Naive thymus-derived CD8-positive, alpha-beta T cell (primary cell): ENCODE results near the gene LRIT3. TPM values are rescaled to one million over a fixed set of nuclear protein-coding genes. Genes with fewer than 3 reads are reported as not detected.
"Not testable (repeated sequence)": the region's sequence is repeated elsewhere in the genome, so short reads cannot be mapped to it uniquely, and the experiment has no call there.

ENCODE experiments used
- ATAC-seq, 2 donors: fragments of 150-1000 bp; cut with Tn5 transposase in 1 of 2; sonication (Bioruptor Pico), chemical (Tn5 transposase) in 1 of 2; 1 replicate in 1 of 2; 2 replicates in 1 of 2; pipeline ENCODE4 v1.10.0; 2021; ENCODE audit warnings: mild to moderate bottlenecking in 2 of 2, moderate library complexity in 2 of 2
- POLR2A ChIA-PET: fragments of 350-600 bp; sonication (Branson Sonifier 250); formaldehyde crosslinking; loops from one replicate; lab custom pipeline; 2021; ENCODE audit warnings: antibody characterized with exemption; lab: Charles Lee
- DNase-seq, 10 donors: peaks; one replicate each; pipeline versions ENCODE4 v3.0.0 to v3.0.0-alpha.2; 2020 to 2022
- H3K27ac Mint-ChIP-seq, 10 donors: one replicate each; pipeline ENCODE4 v1.8.0; 2020 to 2022; ENCODE audit warnings: mild to moderate bottlenecking in 10 of 10, mixed read lengths in 10 of 10, moderate library complexity in 4 of 10, inconsistent platforms in 1 of 10
- H3K27me3 Mint-ChIP-seq, 5 donors: one replicate each; pipeline ENCODE4 v1.8.0; 2021 to 2022; ENCODE audit warnings: mixed read lengths in 5 of 5
- H3K36me3 Mint-ChIP-seq, 3 donors: one replicate each; pipeline ENCODE4 v1.8.0; 2020 to 2022; ENCODE audit warnings: mixed read lengths in 3 of 3, mild to moderate bottlenecking in 2 of 3, inconsistent platforms in 1 of 3
- H3K4me1 Mint-ChIP-seq, 4 donors: one replicate each; pipeline ENCODE4 v1.8.0; 2021 to 2022; ENCODE audit warnings: mixed read lengths in 4 of 4
- H3K4me3 Mint-ChIP-seq, 10 donors: one replicate each; pipeline ENCODE4 v1.8.0; 2020 to 2022; ENCODE audit warnings: mild to moderate bottlenecking in 10 of 10, mixed read lengths in 10 of 10, moderate library complexity in 6 of 10, inconsistent platforms in 1 of 10
- H3K9me3 Mint-ChIP-seq, 9 donors: one replicate each; pipeline ENCODE4 v1.8.0; 2020 to 2022; ENCODE audit warnings: mixed read lengths in 9 of 9, mild to moderate bottlenecking in 3 of 9, inconsistent platforms in 1 of 9, moderate library complexity in 1 of 9
- polyA plus RNA-seq, 3 donors: library from polyadenylated mRNA; unstranded; fragments of 300-500 nt; fragmentation: Illumina TruSeq; gene quantifications; one replicate each; pipeline ENCODE4 v1.2.3, GENCODE V29; 2021
- total RNA-seq, 8 experiments: library from RNA in 2 of 8; stranded (reverse) in 2 of 8; gene quantifications; one replicate each; pipeline ENCODE4 v1.2.3 and lab custom pipeline; 2021 to 2026

The LRIT3 gene
- total and polyA plus RNA-seq, 5 experiments from 2014 or later, result 0.18 to 0.33 TPM; not detected in 3

- DNase-seq (no peak), ATAC-seq (no peak)
- Mint-ChIP-seq H3K4me1 (peaks cover 28 to 49% (median 44%) of the 10 kb centered on the region in 4 donors), H3K36me3 (peaks cover 11 to 47% (median 14%) of the 10 kb centered on the region in 3 donors), H3K27ac (peak overlapping the region; percentile 53 to 100 (median 99)), H3K27me3 (no peaks in the 10 kb centered on the region), H3K9me3 (no peaks in the 10 kb centered on the region), H3K4me3 (peak overlapping the region; percentile 95 to 99 (median 98))
- POLR2A ChIA-PET, result interaction anchor here (1.1 kb wide), 1 partner anchor 86 kb away, joined by 3 read pairs; no protein-coding TSS in a partner anchor
Observed at GRCh38 chr4:109816894-109817293, 31.0 kb upstream of the LRIT3 start.

- Mint-ChIP-seq H3K27ac (peak overlapping the region in 3 of 10 donors; percentile 31 to 81 (median 68)), H3K27me3 (no peaks in the 10 kb centered on the region), H3K9me3 (no peaks in the 10 kb centered on the region), H3K36me3 (peaks cover 11 to 57% (median 16%) of the 10 kb centered on the region in 3 donors), H3K4me3 (no peak overlapping the region), H3K4me1 (peaks cover 28 to 51% (median 44%) of the 10 kb centered on the region in 4 donors)
- ATAC-seq (no peak), DNase-seq (no peak)
- POLR2A ChIA-PET, result interaction anchor here (0.8 kb wide), 1 partner anchor 385 kb away, joined by 3 read pairs; the partner anchor contains the start of gene SEC24B
Observed at GRCh38 chr4:109818268-109818667, 29.6 kb upstream of the LRIT3 start.

GRCh38 chr4:109820563-109820962 is 27.3 kb upstream of the LRIT3 start:
- H3K36me3 Mint-ChIP-seq, result peaks cover 14 to 73% (median 16%) of the 10 kb centered on the region in 3 donors
- POLR2A ChIA-PET, result no interaction called here
- no peak for ATAC-seq
- peaks cover 25 to 46% (median 34%) of the 10 kb centered on the region in 4 donors for H3K4me1 Mint-ChIP-seq
- no peak for DNase-seq
- H3K4me3 Mint-ChIP-seq, result no peak overlapping the region
- peak overlapping the region in 5 of 10 donors; percentile 2 to 81 (median 34) for H3K27ac Mint-ChIP-seq
- no peaks in the 10 kb centered on the region for H3K27me3 Mint-ChIP-seq
- no peaks in the 10 kb centered on the region for H3K9me3 Mint-ChIP-seq

GRCh38 chr4:109821185-109821584 is 26.7 kb upstream of the LRIT3 start:
- ATAC-seq (no peak), DNase-seq (no peak)
- H3K36me3 Mint-ChIP-seq, result peaks cover 14 to 78% (median 16%) of the 10 kb centered on the region in 3 donors
- H3K4me1 Mint-ChIP-seq, result peaks cover 19 to 39% (median 27%) of the 10 kb centered on the region in 4 donors
- H3K4me3 Mint-ChIP-seq, result no peak overlapping the region
- no peaks in the 10 kb centered on the region for H3K9me3 Mint-ChIP-seq
- H3K27ac Mint-ChIP-seq, result peak overlapping the region in 6 of 10 donors; percentile 2 to 81 (median 40)
- POLR2A ChIA-PET, result no interaction called here
- H3K27me3 Mint-ChIP-seq, result no peaks in the 10 kb centered on the region

- Mint-ChIP-seq H3K9me3 (no peaks in the 10 kb centered on the region), H3K4me1 (peaks cover 0 to 3% (median 0%) of the 10 kb centered on the region in 4 donors), H3K4me3 (no peak overlapping the region), H3K27me3 (no peaks in the 10 kb centered on the region), H3K27ac (no peak overlapping the region), H3K36me3 (peaks cover 3 to 42% (median 3%) of the 10 kb centered on the region in 3 donors)
- DNase-seq (peak in 3 of 10 donors; percentile 26 to 39 (median 38)), ATAC-seq (peak; percentile 39 to 49)
- POLR2A ChIA-PET, result no interaction called here
Observed at GRCh38 chr4:109826719-109827118, 21.2 kb upstream of the LRIT3 start.

- Mint-ChIP-seq H3K4me3 (no peak within 1 kb of the TSS), H3K9me3 (no peaks in the 10 kb centered on the region), H3K27ac (peak within 1 kb of the TSS in 1 of 10 donors; percentile 5), H3K4me1 (peaks cover 0 to 2% (median 0%) of the 10 kb centered on the region in 4 donors), H3K36me3 (peaks cover 3 to 37% (median 3%) of the 10 kb centered on the region in 3 donors), H3K27me3 (no peaks in the 10 kb centered on the region)
- no peak for DNase-seq
- POLR2A ChIA-PET, result no interaction called here
- no peak for ATAC-seq
Observed at GRCh38 chr4:109827672-109828071, 20.2 kb upstream of the LRIT3 start, which contains the start of gene RRH. Gene RRH, plus strand, starts transcription at chr4:109827972. Its CDS starts 56 bp downstream, at chr4:109828028.

- Mint-ChIP-seq H3K9me3 (no peaks in the 10 kb centered on the region), H3K27ac (no peak overlapping the region), H3K36me3 (peaks cover 0 to 16% (median 11%) of the 10 kb centered on the region in 3 donors), H3K4me3 (no peak overlapping the region), H3K27me3 (no peaks in the 10 kb centered on the region), H3K4me1 (no peaks in the 10 kb centered on the region)
- POLR2A ChIA-PET, result no interaction called here
- ATAC-seq (no peak), DNase-seq (no peak)
Observed at GRCh38 chr4:109833756-109834155, 14.2 kb upstream of the LRIT3 start.

GRCh38 chr4:109836985-109837384 is 10.9 kb upstream of the LRIT3 start:
- H3K9me3 Mint-ChIP-seq, result no peaks in the 10 kb centered on the region
- H3K27ac Mint-ChIP-seq, result no peak overlapping the region
- DNase-seq, result no peak
- H3K27me3 Mint-ChIP-seq, result no peaks in the 10 kb centered on the region
- H3K36me3 Mint-ChIP-seq, result peaks cover 0 to 32% (median 11%) of the 10 kb centered on the region in 3 donors
- H3K4me3 Mint-ChIP-seq, result no peak overlapping the region
- no peaks in the 10 kb centered on the region for H3K4me1 Mint-ChIP-seq
- ATAC-seq, result no peak
- POLR2A ChIA-PET, result no interaction called here

GRCh38 chr4:109846395-109847098 is 1.4 kb upstream of the LRIT3 start:
- POLR2A ChIA-PET, result no interaction called here
- H3K36me3 Mint-ChIP-seq, result peaks cover 0 to 8% (median 0%) of the 10 kb centered on the region in 3 donors
- H3K27me3 Mint-ChIP-seq, result no peaks in the 10 kb centered on the region
- no peak overlapping the region for H3K4me3 Mint-ChIP-seq
- no peaks in the 10 kb centered on the region for H3K9me3 Mint-ChIP-seq
- no peak for DNase-seq
- ATAC-seq, result no peak
- no peaks in the 10 kb centered on the region for H3K4me1 Mint-ChIP-seq
- no peak overlapping the region for H3K27ac Mint-ChIP-seq

- no peak for DNase-seq
Observed at GRCh38 chr4:109848501-109848900, 594 bp downstream of the LRIT3 start.

GRCh38 chr4:109850601-109851000 is 2.7 kb downstream of the LRIT3 start:
- Mint-ChIP-seq H3K4me3 (no peak overlapping the region), H3K9me3 (no peaks in the 10 kb centered on the region), H3K4me1 (peaks cover 0 to 7% (median 0%) of the 10 kb centered on the region in 4 donors), H3K36me3 (peaks cover 2 to 10% (median 7%) of the 10 kb centered on the region in 3 donors), H3K27me3 (no peaks in the 10 kb centered on the region), H3K27ac (peak overlapping the region in 2 of 10 donors; percentile 43 to 82)
- no peak for DNase-seq
- POLR2A ChIA-PET, result no interaction called here
- ATAC-seq, result no peak

More at GRCh38 chr4:109848501-109848900, 594 bp downstream of the LRIT3 start:
- Mint-ChIP-seq H3K9me3 (no peaks in the 10 kb centered on the region), H3K27ac (no peak overlapping the region), H3K4me1 (peaks cover 0 to 5% (median 0%) of the 10 kb centered on the region in 4 donors), H3K4me3 (no peak overlapping the region), H3K27me3 (no peaks in the 10 kb centered on the region), H3K36me3 (peaks cover 0 to 9% (median 0%) of the 10 kb centered on the region in 3 donors)
- POLR2A ChIA-PET, result no interaction called here
- ATAC-seq, result no peak

GRCh38 chr4:109859426-109860300 is 11.8 kb downstream of the LRIT3 start:
- H3K27ac Mint-ChIP-seq, H3K4me1 Mint-ChIP-seq: not testable (repeated sequence)
- peaks cover 20 to 50% (median 32%) of the 10 kb centered on the region in 3 donors for H3K36me3 Mint-ChIP-seq

More at GRCh38 chr4:109859426-109860300, 11.8 kb downstream of the LRIT3 start:
- H3K4me3 Mint-ChIP-seq, DNase-seq, POLR2A ChIA-PET, ATAC-seq, H3K27me3 Mint-ChIP-seq: not testable (repeated sequence)
- H3K9me3 Mint-ChIP-seq, result peaks cover 0 to 40% (median 15%) of the 10 kb centered on the region in 9 donors
